ENCODE data around the gene CAMTA1.

The CAMTA1 gene

DNA sequence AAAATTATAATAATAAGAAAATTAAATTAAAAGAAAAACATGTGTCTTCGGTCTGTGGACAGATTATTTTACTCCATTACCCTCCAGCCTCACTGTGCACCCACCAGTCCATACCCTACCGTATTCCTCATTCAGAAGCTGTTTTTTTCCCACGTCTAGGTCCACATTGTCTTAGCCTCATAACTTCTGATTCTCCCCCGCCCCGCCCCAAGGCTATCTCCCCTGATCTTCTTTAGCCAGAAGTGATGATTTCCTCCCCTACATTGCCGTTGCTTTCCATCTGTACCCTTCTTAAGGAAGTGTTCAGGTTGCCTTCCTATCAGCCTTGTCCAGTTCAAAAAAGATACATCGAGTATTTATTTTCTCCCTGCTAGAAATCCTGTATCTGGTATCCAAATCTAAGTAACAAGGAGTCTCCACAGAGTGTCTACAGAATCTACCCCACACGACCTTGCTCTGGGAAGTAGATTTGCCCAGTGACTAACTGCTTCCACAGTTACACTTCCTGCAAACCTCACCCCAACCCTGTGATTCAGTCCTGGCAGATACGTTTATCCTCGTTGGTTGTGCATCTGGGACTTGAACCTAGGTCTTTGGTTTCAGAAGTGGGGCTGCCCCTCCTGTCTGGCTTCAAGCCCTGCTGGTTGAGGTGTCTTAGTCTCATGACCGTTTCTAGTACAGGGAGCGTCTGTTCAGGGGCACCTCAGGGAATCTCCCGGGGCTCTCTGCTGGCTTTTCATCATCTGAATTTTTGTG, 470.2 kb downstream of the CAMTA1 start:
- H3K36me3 Mint-ChIP-seq: no peaks in the 10 kb centered on the region
- no peaks in the 10 kb centered on the region for H3K9me3 Mint-ChIP-seq
- peaks cover 3% of the 10 kb centered on the region for H3K27me3 Mint-ChIP-seq
- H3K27ac Mint-ChIP-seq: no peak overlapping the region
- H3K4me1 Mint-ChIP-seq: no peaks in the 10 kb centered on the region
- no peak overlapping the region for H3K4me3 Mint-ChIP-seq

DNA sequence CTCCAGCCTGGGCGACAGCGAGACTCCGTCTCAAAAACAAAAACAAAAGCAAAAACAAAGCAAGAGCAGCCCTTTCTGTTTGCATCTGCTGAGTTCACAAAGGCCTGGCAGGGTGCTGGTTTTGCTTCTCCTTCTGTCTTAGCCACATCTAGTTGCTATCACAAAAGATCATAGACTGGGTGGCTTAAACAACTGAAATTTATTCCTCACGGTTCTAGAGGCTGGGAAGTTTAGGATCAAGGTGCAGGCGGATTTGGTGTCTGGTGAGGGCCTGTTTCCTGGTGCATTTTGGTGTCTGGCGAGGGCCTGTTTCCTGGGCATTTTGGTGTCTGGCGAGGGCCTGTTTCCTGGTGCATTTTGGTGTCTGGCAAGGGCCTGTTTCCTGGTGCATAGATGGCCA, 471.3 kb downstream of the CAMTA1 start:
- no peaks in the 10 kb centered on the region for H3K9me3 Mint-ChIP-seq
- no peaks in the 10 kb centered on the region for H3K4me1 Mint-ChIP-seq
- H3K27ac Mint-ChIP-seq: no peak overlapping the region
- H3K4me3 Mint-ChIP-seq: no peak overlapping the region
- peaks cover 3% of the 10 kb centered on the region for H3K27me3 Mint-ChIP-seq
- no peaks in the 10 kb centered on the region for H3K36me3 Mint-ChIP-seq

DNA sequence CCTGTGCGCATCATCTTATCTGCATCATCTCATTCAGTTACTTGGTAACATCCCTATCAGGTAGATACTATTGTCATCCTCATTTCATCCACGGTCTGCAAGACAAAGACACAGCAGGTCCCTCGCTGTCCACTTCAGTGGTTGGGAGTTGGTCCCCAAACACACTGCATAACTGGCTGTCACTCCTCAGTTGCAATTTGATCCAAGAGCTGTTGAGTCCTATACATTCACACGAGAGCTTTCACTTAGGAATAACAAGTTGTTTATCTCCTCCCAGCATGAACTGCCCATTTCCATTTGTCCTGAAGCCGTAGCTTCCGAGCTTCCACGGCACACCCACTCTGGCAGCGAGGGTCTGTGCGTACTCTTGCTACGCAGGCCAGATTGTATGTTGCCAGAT, 472.0 kb downstream of the CAMTA1 start:
- Mint-ChIP-seq H3K36me3 (no peaks in the 10 kb centered on the region), H3K27ac (no peak overlapping the region), H3K9me3 (no peaks in the 10 kb centered on the region), H3K4me3 (no peak overlapping the region), H3K4me1 (no peaks in the 10 kb centered on the region), H3K27me3 (peaks cover 2% of the 10 kb centered on the region)

DNA sequence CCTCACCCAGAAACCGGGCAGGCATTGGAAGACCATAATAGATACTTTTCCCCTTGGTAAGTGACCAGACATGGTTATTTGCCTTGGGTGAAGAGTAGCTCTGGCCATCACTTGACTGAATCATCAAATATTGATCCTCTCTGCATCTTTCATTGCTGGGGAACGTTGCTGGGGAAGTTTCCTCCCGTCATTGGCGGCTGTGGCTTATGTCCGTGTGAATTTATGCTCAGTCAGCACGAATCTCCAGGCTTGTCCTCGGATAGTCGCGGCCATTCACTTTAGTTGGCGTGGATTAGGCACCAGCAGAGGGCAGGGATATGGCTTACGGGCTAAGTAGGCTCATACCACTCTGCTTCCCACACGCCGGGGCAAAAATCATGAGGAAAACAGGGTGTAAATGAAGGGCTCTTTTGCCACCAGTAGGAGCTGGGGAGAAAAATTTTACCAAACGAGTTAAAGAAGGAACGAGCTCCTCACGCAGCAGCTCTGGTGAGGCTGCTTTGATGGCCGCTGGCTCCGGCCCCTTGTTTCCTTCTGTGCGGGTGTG, 473.4 kb downstream of the CAMTA1 start:
- Mint-ChIP-seq H3K36me3 (no peaks in the 10 kb centered on the region), H3K27me3 (peaks cover 6% of the 10 kb centered on the region), H3K9me3 (no peaks in the 10 kb centered on the region), H3K4me3 (no peak overlapping the region), H3K27ac (no peak overlapping the region), H3K4me1 (no peaks in the 10 kb centered on the region)

DNA sequence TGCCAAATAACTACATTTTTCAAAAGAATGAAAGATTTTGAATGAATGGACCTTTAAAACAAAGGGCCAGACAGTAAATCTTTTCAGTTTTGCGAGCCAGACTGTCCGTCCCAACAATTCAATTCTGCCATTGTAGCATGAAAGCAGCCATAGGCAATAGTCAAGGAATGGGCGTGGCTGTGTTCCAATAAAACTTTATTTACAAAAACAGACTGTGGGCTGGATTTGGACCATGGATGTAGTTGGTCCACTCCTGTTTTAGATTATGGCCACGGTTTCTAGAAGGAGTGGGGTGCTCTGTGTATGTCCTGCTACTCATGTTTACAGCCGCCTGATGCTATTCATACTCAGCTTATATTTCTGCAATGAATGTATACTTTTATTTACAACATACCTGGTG, 474.7 kb downstream of the CAMTA1 start:
- no peak overlapping the region for H3K27ac Mint-ChIP-seq
- H3K4me3 Mint-ChIP-seq: no peak overlapping the region
- peaks cover 5% of the 10 kb centered on the region for H3K27me3 Mint-ChIP-seq
- H3K4me1 Mint-ChIP-seq: no peaks in the 10 kb centered on the region
- H3K36me3 Mint-ChIP-seq: no peaks in the 10 kb centered on the region
- no peaks in the 10 kb centered on the region for H3K9me3 Mint-ChIP-seq

DNA sequence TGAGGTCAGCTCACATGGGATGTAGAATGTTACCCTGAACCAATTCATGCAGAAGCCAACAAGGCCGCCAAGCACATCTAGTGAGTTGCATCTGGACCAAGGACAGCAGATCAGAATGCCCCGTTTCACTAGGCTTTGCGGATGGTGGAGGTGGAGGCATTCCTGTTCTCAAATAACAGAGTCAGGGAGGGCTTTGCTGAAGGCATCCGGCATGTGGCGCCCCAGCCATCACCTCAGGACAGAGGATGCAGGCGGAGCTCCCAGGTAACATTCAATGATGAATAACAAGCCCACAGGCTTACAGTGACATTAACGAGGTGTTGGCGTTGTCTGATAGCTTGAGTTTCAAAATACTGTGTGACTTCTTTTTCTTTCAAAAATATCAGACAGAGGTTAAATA, 476.2 kb downstream of the CAMTA1 start:
- no peaks in the 10 kb centered on the region for H3K9me3 Mint-ChIP-seq
- H3K27me3 Mint-ChIP-seq: peaks cover 5% of the 10 kb centered on the region
- no peaks in the 10 kb centered on the region for H3K36me3 Mint-ChIP-seq
- H3K4me3 Mint-ChIP-seq: no peak overlapping the region
- H3K4me1 Mint-ChIP-seq: no peaks in the 10 kb centered on the region
- H3K27ac Mint-ChIP-seq: no peak overlapping the region

DNA sequence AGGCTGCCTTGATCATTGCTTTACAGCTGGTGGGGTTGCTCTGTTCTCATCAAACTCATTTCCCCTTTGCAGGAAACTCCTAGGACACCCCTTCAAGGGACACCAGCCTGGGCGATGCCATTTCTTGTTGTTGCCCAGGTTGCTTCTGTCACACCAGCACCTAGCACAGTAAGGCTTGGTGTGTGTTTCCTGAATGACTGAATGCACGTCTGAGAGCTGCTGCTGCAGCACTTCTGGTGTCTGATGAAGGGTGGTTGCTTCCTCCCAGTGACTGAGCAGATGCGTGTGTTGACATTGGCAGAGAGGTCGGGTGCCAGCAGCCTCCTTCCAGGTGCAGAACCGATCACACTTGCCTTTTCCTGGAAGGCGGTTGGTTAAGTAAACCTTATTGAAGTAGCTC, 477.4 kb downstream of the CAMTA1 start:
- H3K4me1 Mint-ChIP-seq: no peaks in the 10 kb centered on the region

DNA sequence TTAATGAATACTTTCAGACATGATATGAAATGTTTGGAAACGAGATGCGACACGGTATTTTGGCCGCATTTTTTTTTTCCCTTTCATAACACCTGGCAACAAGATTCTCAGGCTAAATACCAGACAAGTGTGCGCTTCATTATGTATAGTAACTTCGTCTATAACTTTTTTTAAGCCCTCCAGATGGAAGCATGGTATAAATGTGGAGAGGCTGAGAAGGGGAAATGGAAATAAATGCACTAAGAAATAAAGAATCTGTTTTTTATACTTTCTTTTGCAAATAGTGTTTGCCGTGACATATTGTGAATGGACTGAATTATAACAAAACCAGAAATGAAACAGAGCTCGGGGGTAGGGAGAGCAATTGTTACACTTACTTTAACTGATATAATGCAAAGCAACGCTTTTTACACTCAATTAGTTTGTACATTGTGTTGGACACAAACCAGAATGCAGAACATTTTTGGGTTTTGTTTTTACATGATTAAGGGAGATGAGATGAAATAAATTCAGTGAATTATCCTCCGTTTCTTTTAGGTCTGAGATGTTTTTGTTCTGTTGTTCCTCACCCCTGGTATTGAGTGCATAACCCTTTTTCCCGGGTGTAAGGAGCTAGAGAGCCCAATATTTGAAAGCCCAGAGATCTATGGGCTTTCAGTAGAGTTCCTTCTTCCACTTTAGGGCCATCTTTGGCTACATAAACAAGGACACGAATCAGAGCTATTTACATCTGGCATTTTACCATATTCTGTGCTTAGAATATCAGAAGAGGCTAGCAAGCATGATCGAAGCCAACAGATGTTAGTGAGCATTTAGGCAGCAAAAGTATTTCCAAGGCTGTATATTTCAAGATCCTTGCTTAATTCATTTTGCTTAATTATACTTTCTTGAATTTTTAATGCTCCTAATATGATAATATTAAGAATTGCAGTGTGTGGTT, 478.0 kb downstream of the CAMTA1 start:
- Mint-ChIP-seq H3K27ac (no peak overlapping the region), H3K4me1 (no peaks in the 10 kb centered on the region), H3K27me3 (peaks cover 8% of the 10 kb centered on the region), H3K9me3 (no peaks in the 10 kb centered on the region), H3K4me3 (no peak overlapping the region), H3K36me3 (no peaks in the 10 kb centered on the region)

More for the DNA sequence above, 477.4 kb downstream of the CAMTA1 start:
- Mint-ChIP-seq H3K36me3 (no peaks in the 10 kb centered on the region), H3K4me3 (no peak overlapping the region), H3K27ac (no peak overlapping the region), H3K9me3 (no peaks in the 10 kb centered on the region), H3K27me3 (peaks cover 8% of the 10 kb centered on the region)

DNA sequence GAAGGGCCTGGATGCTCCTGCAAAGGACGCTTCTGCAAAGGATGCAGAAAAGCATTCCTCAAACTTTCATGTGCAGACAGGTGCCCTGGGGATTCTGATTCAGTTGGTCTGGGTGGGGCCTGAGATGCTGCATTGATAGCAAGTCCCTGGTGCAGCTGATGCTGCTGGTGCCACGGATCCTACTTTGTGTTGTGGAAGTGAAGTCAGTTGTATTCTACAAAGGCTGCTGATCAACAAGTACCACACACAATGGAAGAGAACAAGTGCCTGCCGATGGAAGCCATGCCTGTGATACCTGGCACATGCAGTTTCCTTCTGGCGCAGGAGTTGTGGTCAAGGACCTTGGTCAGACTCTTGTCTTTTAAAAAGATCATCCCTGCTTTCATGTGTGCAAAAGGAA, 478.8 kb downstream of the CAMTA1 start:
- Mint-ChIP-seq H3K4me1 (no peaks in the 10 kb centered on the region), H3K27me3 (peaks cover 11% of the 10 kb centered on the region), H3K4me3 (no peak overlapping the region), H3K27ac (no peak overlapping the region), H3K36me3 (peaks cover 3% of the 10 kb centered on the region), H3K9me3 (peaks cover 5% of the 10 kb centered on the region)

DNA sequence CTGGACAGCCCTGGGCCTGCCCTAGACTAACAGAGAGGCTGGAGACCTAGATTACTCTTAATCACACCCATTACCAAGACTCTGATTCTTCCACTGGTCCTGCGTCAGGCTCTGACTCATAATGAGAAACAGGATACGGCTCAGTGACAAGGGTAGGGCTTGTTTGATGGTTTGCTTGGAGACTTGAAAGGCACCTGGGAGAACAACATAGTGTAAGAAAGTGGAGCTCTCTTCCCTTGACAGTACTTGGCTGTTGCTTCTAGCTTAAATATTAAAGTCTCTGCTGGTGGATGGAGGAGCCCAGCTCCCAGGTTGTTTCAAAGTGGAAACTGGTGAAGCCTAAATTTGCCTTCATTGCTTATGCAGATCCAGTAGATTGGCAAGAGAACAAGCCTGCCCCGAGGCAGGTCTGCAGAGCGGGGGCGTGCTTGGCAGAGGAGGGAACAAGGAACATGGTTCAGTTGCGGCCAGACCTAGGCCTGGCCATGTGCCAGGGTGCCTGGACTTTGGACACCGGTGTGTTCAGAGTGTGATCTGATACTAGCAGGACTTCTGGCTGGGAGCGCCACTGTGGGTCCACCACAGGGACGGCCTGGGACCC, 480.6 kb downstream of the CAMTA1 start:
- Mint-ChIP-seq H3K4me3 (no peak overlapping the region), H3K4me1 (no peaks in the 10 kb centered on the region), H3K36me3 (peaks cover 3% of the 10 kb centered on the region), H3K27ac (no peak overlapping the region), H3K9me3 (peaks cover 12% of the 10 kb centered on the region), H3K27me3 (peaks cover 16% of the 10 kb centered on the region)

DNA sequence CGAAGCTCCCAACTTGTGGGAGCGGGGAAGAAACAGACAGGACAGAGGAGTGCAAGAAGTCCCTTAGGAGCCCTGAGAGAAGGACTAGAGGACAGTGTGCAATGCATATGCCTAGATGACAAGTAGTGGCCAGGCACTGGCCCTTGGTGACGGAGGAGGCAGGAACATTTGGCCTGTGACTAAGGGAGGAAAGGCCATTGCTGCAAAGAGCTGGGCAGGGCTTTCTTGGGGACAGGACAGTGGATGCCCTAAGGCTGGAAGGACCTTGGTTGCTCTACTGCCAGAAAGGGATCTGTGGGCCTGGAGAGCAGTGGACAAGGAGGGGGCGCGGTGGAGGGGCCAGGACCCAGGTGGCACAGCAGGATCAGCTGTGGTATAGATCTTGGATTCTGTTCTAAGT, 481.3 kb downstream of the CAMTA1 start:
- H3K4me1 Mint-ChIP-seq: no peaks in the 10 kb centered on the region
- no peak overlapping the region for H3K27ac Mint-ChIP-seq
- peaks cover 12% of the 10 kb centered on the region for H3K9me3 Mint-ChIP-seq
- peaks cover 3% of the 10 kb centered on the region for H3K36me3 Mint-ChIP-seq
- no peak overlapping the region for H3K4me3 Mint-ChIP-seq
- peaks cover 21% of the 10 kb centered on the region for H3K27me3 Mint-ChIP-seq

DNA sequence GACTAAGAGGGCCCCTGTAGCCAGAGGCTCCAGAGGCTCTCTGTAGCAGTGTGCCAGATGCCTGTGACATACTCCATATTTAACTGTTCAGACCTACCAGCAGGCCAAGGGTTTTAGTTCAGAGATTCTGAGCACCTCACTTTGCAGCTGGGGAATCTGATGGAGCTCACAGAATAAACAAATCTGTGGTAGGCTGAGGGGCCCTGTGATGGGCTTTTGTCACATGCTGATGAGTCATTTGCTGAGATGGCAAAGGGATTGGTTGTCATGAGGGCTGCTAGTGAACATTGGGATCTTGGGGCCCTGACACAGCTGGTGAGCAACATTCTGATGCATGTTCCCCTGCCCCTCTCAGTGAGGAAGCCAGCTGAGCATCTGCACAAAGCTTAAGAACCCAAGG, 482.2 kb downstream of the CAMTA1 start:
- H3K27ac Mint-ChIP-seq: no peak overlapping the region
- H3K36me3 Mint-ChIP-seq: peaks cover 3% of the 10 kb centered on the region
- no peak overlapping the region for H3K4me3 Mint-ChIP-seq
- peaks cover 22% of the 10 kb centered on the region for H3K27me3 Mint-ChIP-seq
- H3K4me1 Mint-ChIP-seq: no peaks in the 10 kb centered on the region
- peaks cover 12% of the 10 kb centered on the region for H3K9me3 Mint-ChIP-seq

DNA sequence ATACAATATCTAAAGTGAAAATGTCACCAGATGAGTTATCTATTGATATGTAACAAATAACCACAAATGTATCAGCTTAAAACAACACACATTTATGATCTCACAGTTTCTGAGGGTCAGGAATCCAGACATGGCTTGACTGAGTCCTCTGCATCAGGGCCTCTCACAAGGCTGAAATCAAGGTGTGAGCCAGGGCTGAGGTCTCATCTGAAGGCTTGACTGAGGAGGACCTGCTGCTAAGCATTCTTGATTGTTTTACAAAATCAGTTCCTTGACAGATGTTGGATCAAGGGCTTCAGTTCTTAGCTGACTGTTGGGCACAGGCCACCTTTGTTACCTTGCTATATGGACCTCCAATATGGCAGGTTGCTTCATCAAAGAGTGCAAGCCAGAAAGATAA, 483.7 kb downstream of the CAMTA1 start:
- Mint-ChIP-seq H3K27ac (no peak overlapping the region), H3K36me3 (peaks cover 3% of the 10 kb centered on the region), H3K27me3 (peaks cover 19% of the 10 kb centered on the region), H3K9me3 (peaks cover 12% of the 10 kb centered on the region), H3K4me3 (no peak overlapping the region), H3K4me1 (no peaks in the 10 kb centered on the region)

DNA sequence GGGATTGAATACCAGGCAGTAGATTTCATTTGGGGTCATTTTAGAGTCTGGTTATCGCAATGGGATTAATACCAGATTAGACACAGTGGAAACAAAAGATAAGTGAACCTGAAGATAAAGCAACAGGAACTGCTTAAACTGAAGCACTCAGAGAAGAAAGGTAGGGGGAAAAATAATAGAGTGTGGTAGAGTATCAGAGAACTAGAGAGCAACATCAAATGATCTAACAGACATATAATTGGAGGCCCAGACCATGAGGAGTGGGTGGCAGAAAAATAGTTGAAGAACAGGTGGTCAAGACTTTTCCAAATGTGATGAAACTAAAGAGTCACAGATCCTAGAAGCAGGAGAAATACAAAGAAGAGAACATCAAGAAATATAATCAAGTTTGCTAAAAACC, 484.3 kb downstream of the CAMTA1 start:
- Mint-ChIP-seq H3K27ac (no peak overlapping the region), H3K9me3 (peaks cover 12% of the 10 kb centered on the region), H3K4me3 (no peak overlapping the region), H3K36me3 (peaks cover 3% of the 10 kb centered on the region), H3K4me1 (no peaks in the 10 kb centered on the region), H3K27me3 (peaks cover 19% of the 10 kb centered on the region)

DNA sequence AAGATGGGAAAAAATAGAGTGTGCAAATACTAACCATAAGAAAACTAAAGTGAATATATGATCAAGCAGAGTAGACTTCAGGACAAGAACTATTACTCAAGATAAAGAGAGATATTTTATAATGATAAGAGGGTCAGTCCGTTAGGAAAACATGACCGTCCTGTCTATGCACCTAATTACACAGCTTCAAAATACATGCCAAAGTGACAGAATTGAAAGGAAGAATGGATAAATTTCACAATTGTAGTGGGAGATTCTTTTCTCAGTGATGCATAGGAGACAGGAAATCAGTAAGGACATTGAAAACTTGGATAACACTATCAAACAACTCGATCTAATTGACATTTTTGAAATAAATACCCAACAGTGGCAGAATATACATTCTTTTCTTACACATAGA, 489.0 kb downstream of the CAMTA1 start:
- Mint-ChIP-seq H3K4me3 (no peak overlapping the region), H3K27me3 (peaks cover 17% of the 10 kb centered on the region), H3K36me3 (peaks cover 2% of the 10 kb centered on the region), H3K9me3 (peaks cover 13% of the 10 kb centered on the region), H3K4me1 (no peaks in the 10 kb centered on the region), H3K27ac (no peak overlapping the region)

DNA sequence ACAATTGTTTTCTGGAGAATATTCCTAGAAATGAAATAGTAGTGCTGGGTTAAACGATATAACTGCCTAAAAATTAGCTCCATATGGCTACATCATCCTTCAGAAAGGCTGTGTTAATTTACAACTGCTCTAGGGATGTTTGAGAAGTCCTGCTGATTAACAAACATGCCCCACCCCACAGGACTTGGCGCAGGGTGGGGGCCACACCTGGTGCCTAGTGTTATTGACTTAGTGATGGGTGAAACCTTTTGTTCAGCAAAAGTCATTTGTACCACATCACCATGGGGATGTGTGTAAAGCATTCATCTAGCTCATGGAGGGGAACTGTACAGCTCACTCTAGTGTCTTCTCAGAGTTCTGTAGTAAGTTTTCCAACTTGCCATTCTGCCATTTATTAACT, 492.8 kb downstream of the CAMTA1 start:
- Mint-ChIP-seq H3K27me3 (peaks cover 9% of the 10 kb centered on the region), H3K27ac (no peak overlapping the region), H3K4me3 (no peak overlapping the region), H3K36me3 (peaks cover 2% of the 10 kb centered on the region), H3K9me3 (peaks cover 7% of the 10 kb centered on the region), H3K4me1 (no peaks in the 10 kb centered on the region)
